Breast epithelium (tissue), 3 donors: ENCODE measurements around the gene MYO1C.

Source experiments
- POLR2A ChIP-seq: fragments of 450-650 bp; IDR thresholded peaks from one replicate; pipeline ENCODE4 v1.6.1; 2016; ENCODE audit warnings: antibody characterized with exemption, mild to moderate bottlenecking, moderate library complexity
- TF ChIP-seq, protein P1 (sequence below), 3 donors: fragments of 450-650 bp; IDR thresholded peaks; one replicate each; pipeline ENCODE4 v1.5.1; 2016 to 2017; ENCODE audit warnings: antibody characterized with exemption in 3 of 3, mild to moderate bottlenecking in 3 of 3, moderate library complexity in 3 of 3

DNA sequence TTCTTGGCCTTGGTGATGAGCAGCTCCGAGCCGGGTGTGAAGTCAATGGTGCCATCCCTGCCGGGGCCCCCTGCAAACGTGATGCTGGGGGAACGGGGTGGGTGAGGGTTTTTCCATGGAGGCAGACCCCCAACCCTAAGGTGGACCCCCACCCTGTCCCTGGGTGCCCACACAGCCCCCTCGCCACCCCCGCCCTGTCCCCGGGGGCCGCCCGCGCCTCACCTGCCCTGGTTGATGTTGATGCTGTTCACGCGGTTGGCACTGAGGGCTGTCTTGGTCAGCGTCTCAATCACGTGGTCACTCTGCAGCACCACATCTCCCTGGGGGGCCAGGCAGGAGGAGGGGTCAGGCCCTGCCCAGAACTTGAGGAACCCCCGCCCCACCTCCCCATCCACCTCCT is 25.2 kb downstream of the MYO1C start:
- TF ChIP-seq, protein P1, sequence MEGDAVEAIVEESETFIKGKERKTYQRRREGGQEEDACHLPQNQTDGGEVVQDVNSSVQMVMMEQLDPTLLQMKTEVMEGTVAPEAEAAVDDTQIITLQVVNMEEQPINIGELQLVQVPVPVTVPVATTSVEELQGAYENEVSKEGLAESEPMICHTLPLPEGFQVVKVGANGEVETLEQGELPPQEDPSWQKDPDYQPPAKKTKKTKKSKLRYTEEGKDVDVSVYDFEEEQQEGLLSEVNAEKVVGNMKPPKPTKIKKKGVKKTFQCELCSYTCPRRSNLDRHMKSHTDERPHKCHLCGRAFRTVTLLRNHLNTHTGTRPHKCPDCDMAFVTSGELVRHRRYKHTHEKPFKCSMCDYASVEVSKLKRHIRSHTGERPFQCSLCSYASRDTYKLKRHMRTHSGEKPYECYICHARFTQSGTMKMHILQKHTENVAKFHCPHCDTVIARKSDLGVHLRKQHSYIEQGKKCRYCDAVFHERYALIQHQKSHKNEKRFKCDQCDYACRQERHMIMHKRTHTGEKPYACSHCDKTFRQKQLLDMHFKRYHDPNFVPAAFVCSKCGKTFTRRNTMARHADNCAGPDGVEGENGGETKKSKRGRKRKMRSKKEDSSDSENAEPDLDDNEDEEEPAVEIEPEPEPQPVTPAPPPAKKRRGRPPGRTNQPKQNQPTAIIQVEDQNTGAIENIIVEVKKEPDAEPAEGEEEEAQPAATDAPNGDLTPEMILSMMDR (IDR thresholded peaks at IDR 0.05), result no peak
- TF ChIP-seq POLR2A, result no peak
